Measurements from ENCODE around the gene ZNF514.
"Not testable (repeated sequence)": the region's sequence is repeated elsewhere in the genome, so short reads cannot be mapped to it uniquely, and the experiment has no call there.

ZNF514 gene

GRCh38 chr2:95122197-95122551 lies 37.5 kb downstream of the ZNF514 start:
- DNase-seq = no peak

GRCh38 chr2:95121407-95122196 lies 38.0 kb downstream of the ZNF514 start, which contains the start of gene MRPS5:
MRPS5 (minus strand) TSS chr2:95121808; CDS start chr2:95121791, 17 bp downstream.
- DNase-seq = peak; percentile 63 to 74

- no peak for DNase-seq
Observed at GRCh38 chr2:95121093-95121406, 38.6 kb downstream of the ZNF514 start.

GRCh38 chr2:95115418-95115817 lies 44.2 kb downstream of the ZNF514 start:
- peak; percentile 44 to 52 for DNase-seq

GRCh38 chr2:95113464-95113863 lies 46.2 kb downstream of the ZNF514 start:
- DNase-seq = no peak

- no peak for DNase-seq
Observed at GRCh38 chr2:95110395-95110794, 49.3 kb downstream of the ZNF514 start.

- no peak for DNase-seq
Observed at GRCh38 chr2:95109260-95109659, 50.4 kb downstream of the ZNF514 start.

GRCh38 chr2:95106081-95106480 lies 53.6 kb downstream of the ZNF514 start:
- DNase-seq = no peak

- DNase-seq = no peak
Observed at GRCh38 chr2:95104606-95105005, 55.0 kb downstream of the ZNF514 start.

- no peak for DNase-seq
Observed at GRCh38 chr2:95099910-95100309, 59.7 kb downstream of the ZNF514 start.

- not testable (repeated sequence) for DNase-seq
Observed at GRCh38 chr2:95098273-95098672, 61.4 kb downstream of the ZNF514 start.
